Naive B cell (primary cell): ENCODE measurements around the gene PJA1. TPM values are rescaled to one million over a fixed set of nuclear protein-coding genes. Genes with fewer than 3 reads are reported as not detected.

Experiments used
- ATAC-seq, 2 donors: fragments of 150-1000 bp; cut with Tn5 transposase; 2 replicates each; pipeline ENCODE4 v1.10.0; 2021; ENCODE audit warnings: low read depth in 2 of 2, mild to moderate bottlenecking in 2 of 2, moderate library complexity in 2 of 2
- DNase-seq: peaks from one replicate; pipeline ENCODE4 v3.0.0; 2022
- H3K27ac Mint-ChIP-seq, 6 donors: one replicate each; pipeline ENCODE4 v1.8.0; 2020 to 2022; ENCODE audit warnings: mild to moderate bottlenecking in 6 of 6, mixed read lengths in 6 of 6, moderate library complexity in 5 of 6, inconsistent platforms in 2 of 6
- H3K27me3 Mint-ChIP-seq, 3 donors: one replicate each; pipeline ENCODE4 v1.8.0; 2021 to 2022; ENCODE audit warnings: mixed read lengths in 3 of 3, mild to moderate bottlenecking in 1 of 3
- H3K36me3 Mint-ChIP-seq, 2 donors: one replicate each; pipeline ENCODE4 v1.8.0; 2020 to 2022; ENCODE audit warnings: mixed read lengths in 2 of 2, inconsistent platforms in 1 of 2, mild to moderate bottlenecking in 1 of 2
- H3K4me1 Mint-ChIP-seq, 3 donors: one replicate each; pipeline ENCODE4 v1.8.0; 2020 to 2022; ENCODE audit warnings: mixed read lengths in 3 of 3, inconsistent platforms in 1 of 3, mild to moderate bottlenecking in 1 of 3, moderate library complexity in 1 of 3
- H3K4me3 Mint-ChIP-seq, 8 donors: one replicate each; pipeline ENCODE4 v1.8.0; 2020 to 2022; ENCODE audit warnings: mild to moderate bottlenecking in 8 of 8, mixed read lengths in 8 of 8, moderate library complexity in 8 of 8, inconsistent platforms in 2 of 8
- H3K9me3 Mint-ChIP-seq, 7 donors: one replicate each; pipeline ENCODE4 v1.8.0; 2020 to 2022; ENCODE audit warnings: mixed read lengths in 7 of 7, mild to moderate bottlenecking in 5 of 7, inconsistent platforms in 2 of 7, moderate library complexity in 1 of 7
- polyA plus RNA-seq, 6 donors: library from polyadenylated mRNA; unstranded; fragments of 300-500 nt; fragmentation: Illumina TruSeq; gene quantifications; one replicate each; pipeline ENCODE4 v1.2.3, GENCODE V29; 2021; ENCODE audit warnings: low read depth in 6 of 6

The PJA1 gene
- polyA plus RNA-seq, 6 donors from 2014 or later = 23.7 to 54.2 (median 39.2) TPM

GRCh38 chrX:69185141-69185540 is 19.9 kb upstream of the PJA1 start:
- no peaks in the 10 kb centered on the region for H3K4me1 Mint-ChIP-seq
- peaks cover 0 to 3% (median 0%) of the 10 kb centered on the region in 7 donors for H3K9me3 Mint-ChIP-seq
- no peak for DNase-seq

GRCh38 chrX:69182818-69183380 is 17.6 kb upstream of the PJA1 start:
- Mint-ChIP-seq H3K4me3 (no peak overlapping the region), H3K27ac (no peak overlapping the region), H3K27me3 (peaks cover 9 to 25% (median 23%) of the 10 kb centered on the region in 3 donors), H3K4me1 (no peaks in the 10 kb centered on the region), H3K9me3 (peaks cover 0 to 3% (median 0%) of the 10 kb centered on the region in 7 donors), H3K36me3 (no peaks in the 10 kb centered on the region)
- ATAC-seq = no peak
- no peak for DNase-seq

More at GRCh38 chrX:69185141-69185540, 19.9 kb upstream of the PJA1 start:
- no peak overlapping the region for H3K27ac Mint-ChIP-seq
- peaks cover 9 to 23% (median 13%) of the 10 kb centered on the region in 3 donors for H3K27me3 Mint-ChIP-seq
- ATAC-seq = no peak
- H3K4me3 Mint-ChIP-seq = no peak overlapping the region
- H3K36me3 Mint-ChIP-seq = no peaks in the 10 kb centered on the region

- no peak for DNase-seq
- H3K4me1 Mint-ChIP-seq = no peaks in the 10 kb centered on the region
Measured at GRCh38 chrX:69179380-69179911, 14.2 kb upstream of the PJA1 start.

GRCh38 chrX:69178592-69178991 is 13.3 kb upstream of the PJA1 start:
- Mint-ChIP-seq H3K9me3 (peaks cover 1 to 14% (median 7%) of the 10 kb centered on the region in 7 donors), H3K36me3 (peaks cover 0 to 5% of the 10 kb centered on the region in 2 donors), H3K4me1 (no peaks in the 10 kb centered on the region), H3K4me3 (no peak overlapping the region), H3K27me3 (peaks cover 9 to 44% (median 25%) of the 10 kb centered on the region in 3 donors), H3K27ac (no peak overlapping the region)
- DNase-seq (no peak), ATAC-seq (no peak)

More at GRCh38 chrX:69179380-69179911, 14.2 kb upstream of the PJA1 start:
- H3K27ac Mint-ChIP-seq = no peak overlapping the region
- ATAC-seq = no peak
- H3K4me3 Mint-ChIP-seq = no peak overlapping the region
- peaks cover 9 to 44% (median 25%) of the 10 kb centered on the region in 3 donors for H3K27me3 Mint-ChIP-seq
- peaks cover 1 to 14% (median 7%) of the 10 kb centered on the region in 7 donors for H3K9me3 Mint-ChIP-seq
- H3K36me3 Mint-ChIP-seq = peaks cover 0 to 5% of the 10 kb centered on the region in 2 donors

- no peak for DNase-seq
- peaks cover 1 to 14% (median 7%) of the 10 kb centered on the region in 7 donors for H3K9me3 Mint-ChIP-seq
- H3K36me3 Mint-ChIP-seq = peaks cover 0 to 5% of the 10 kb centered on the region in 2 donors
- ATAC-seq = no peak
- no peak overlapping the region for H3K4me3 Mint-ChIP-seq
- no peak overlapping the region for H3K27ac Mint-ChIP-seq
- no peaks in the 10 kb centered on the region for H3K4me1 Mint-ChIP-seq
- peaks cover 9 to 49% (median 25%) of the 10 kb centered on the region in 3 donors for H3K27me3 Mint-ChIP-seq
Measured at GRCh38 chrX:69177511-69178162, 12.4 kb upstream of the PJA1 start.

GRCh38 chrX:69176053-69176452 is 10.8 kb upstream of the PJA1 start:
- H3K4me1 Mint-ChIP-seq = no peaks in the 10 kb centered on the region
- DNase-seq (no peak), ATAC-seq (no peak)
- no peak overlapping the region for H3K27ac Mint-ChIP-seq
- no peak overlapping the region for H3K4me3 Mint-ChIP-seq
- peaks cover 1 to 14% (median 6%) of the 10 kb centered on the region in 7 donors for H3K9me3 Mint-ChIP-seq
- peaks cover 4 to 57% (median 21%) of the 10 kb centered on the region in 3 donors for H3K27me3 Mint-ChIP-seq
- peaks cover 0 to 5% of the 10 kb centered on the region in 2 donors for H3K36me3 Mint-ChIP-seq

- H3K4me1 Mint-ChIP-seq = no peaks in the 10 kb centered on the region
- H3K4me3 Mint-ChIP-seq = no peak overlapping the region
- DNase-seq = no peak
- ATAC-seq = no peak
- H3K27me3 Mint-ChIP-seq = peaks cover 0 to 42% (median 14%) of the 10 kb centered on the region in 3 donors
- peaks cover 0 to 5% of the 10 kb centered on the region in 2 donors for H3K36me3 Mint-ChIP-seq
- no peak overlapping the region for H3K27ac Mint-ChIP-seq
- H3K9me3 Mint-ChIP-seq = peaks cover 1 to 17% (median 7%) of the 10 kb centered on the region in 7 donors
Measured at GRCh38 chrX:69173906-69174305, 8.7 kb upstream of the PJA1 start.

GRCh38 chrX:69172937-69173336 is 7.7 kb upstream of the PJA1 start:
- Mint-ChIP-seq H3K9me3 (peaks cover 1 to 18% (median 7%) of the 10 kb centered on the region in 7 donors), H3K27me3 (peaks cover 0 to 39% (median 9%) of the 10 kb centered on the region in 3 donors), H3K4me1 (no peaks in the 10 kb centered on the region), H3K36me3 (peaks cover 0 to 5% of the 10 kb centered on the region in 2 donors), H3K27ac (no peak overlapping the region), H3K4me3 (no peak overlapping the region)
- no peak for DNase-seq
- ATAC-seq = no peak

GRCh38 chrX:69170319-69170718 is 5.1 kb upstream of the PJA1 start:
- Mint-ChIP-seq H3K27ac (no peak overlapping the region), H3K4me1 (peaks cover 0 to 3% (median 0%) of the 10 kb centered on the region in 3 donors), H3K4me3 (no peak overlapping the region), H3K9me3 (peaks cover 0 to 3% (median 0%) of the 10 kb centered on the region in 7 donors), H3K36me3 (no peaks in the 10 kb centered on the region), H3K27me3 (peaks cover 0 to 18% (median 9%) of the 10 kb centered on the region in 3 donors)
- DNase-seq (no peak), ATAC-seq (no peak)

- ATAC-seq (peak; percentile 69 to 71), DNase-seq (peak; percentile 46)
- Mint-ChIP-seq H3K27me3 (no peaks in the 10 kb centered on the region), H3K9me3 (peaks cover 0 to 3% (median 0%) of the 10 kb centered on the region in 7 donors), H3K4me1 (peaks cover 14 to 24% (median 21%) of the 10 kb centered on the region in 3 donors), H3K27ac (peak overlapping the region; percentile 27 to 84 (median 74)), H3K4me3 (peak overlapping the region; percentile 75 to 97 (median 94)), H3K36me3 (peaks cover 0 to 11% of the 10 kb centered on the region in 2 donors)
Measured at GRCh38 chrX:69163936-69164741, 1.1 kb downstream of the PJA1 start.

- Mint-ChIP-seq H3K27me3 (no peaks in the 10 kb centered on the region), H3K4me1 (peaks cover 14 to 24% (median 21%) of the 10 kb centered on the region in 3 donors), H3K27ac (peak overlapping the region in 1 of 6 donors; percentile 68), H3K4me3 (no peak overlapping the region), H3K9me3 (no peaks in the 10 kb centered on the region), H3K36me3 (peaks cover 0 to 11% of the 10 kb centered on the region in 2 donors)
- DNase-seq (no peak), ATAC-seq (no peak)
Measured at GRCh38 chrX:69162361-69162865, 2.8 kb downstream of the PJA1 start.

GRCh38 chrX:69161786-69162349 is 3.4 kb downstream of the PJA1 start:
- peaks cover 0 to 11% of the 10 kb centered on the region in 2 donors for H3K36me3 Mint-ChIP-seq
- H3K27ac Mint-ChIP-seq = peak overlapping the region in 2 of 6 donors; percentile 82 to 88
- DNase-seq (no peak), ATAC-seq (no peak)
- no peak overlapping the region for H3K4me3 Mint-ChIP-seq
- H3K4me1 Mint-ChIP-seq = peaks cover 14 to 24% (median 21%) of the 10 kb centered on the region in 3 donors
- no peaks in the 10 kb centered on the region for H3K9me3 Mint-ChIP-seq
- H3K27me3 Mint-ChIP-seq = no peaks in the 10 kb centered on the region
